Heart left ventricle (tissue), 13 donors: Measurements from ENCODE around the gene CXCL6.

Source experiments
- CTCF ChIP-seq, 12 donors: fragments of 200-600 bp; sonication (generic) in 4 of 12; IDR thresholded peaks; one replicate each; pipeline versions ENCODE4 v1.5.0 to v1.8.0; 2018 to 2022; ENCODE audit warnings: antibody characterized with exemption in 12 of 12, mild to moderate bottlenecking in 5 of 12
- POLR2A ChIP-seq, 2 donors: fragments of 450-650 bp; IDR thresholded peaks; one replicate each; pipeline ENCODE4 v1.6.1; 2017; ENCODE audit warnings: antibody characterized with exemption in 2 of 2, mild to moderate bottlenecking in 2 of 2, moderate library complexity in 2 of 2
- donor health status: ischemic (EF 13 %, LVEDD 7.1; RV severe dilation, severe dysfunction).
- donor health status: DM: no; HTN: yes; CAD: no.
- donor health status: DM: no; HTN: no; CAD: no.
- donor health status: ischemic (EF 25% LVEDD 6.9; RV normal size, moderate dysfunction).
- donor health status: ischemic (EF 25% LVEDD 5.7; RV mildly dilated, moderate dysfunction).
- donor health status: ischemic (EF 35%, LVEDD 5.7; RV mildly dilated, moderate dysfunction).
- donor health status: nonischemic (EF 11% LVEDD 7.7; RV severe dilation, severe dysfunction).
- donor health status: DM: yes; HTN: yes; CAD: no.
- donor health status: PGD.
- donor health status: ischemic (EF 29% LVEDD 5.4; RV normal size, mild dysfunction).
- donor health status: nonischemic (EF 23%, LVEDD 6.1; RV moderate dilation, normal function).

- no peak for TF ChIP-seq CTCF (IDR thresholded peaks at IDR 0.05)
- TF ChIP-seq POLR2A (IDR thresholded peaks at IDR 0.05), result no peak
Measured at GRCh38 chr4:73815145-73815544, 21.3 kb upstream of the CXCL6 start.
